Measurements from ENCODE around the gene PTTG2.
"Not testable (repeated sequence)": the region's sequence is repeated elsewhere in the genome, so short reads cannot be mapped to it uniquely, and the experiment has no call there.

Gene PTTG2

GRCh38 chr4:37960098-37960497, at the start of gene PTTG2:
Gene PTTG2, plus strand, starts transcription at chr4:37960398. Its CDS starts 37 bp downstream, at chr4:37960435.
- no peak for DNase-seq

GRCh38 chr4:37914539-37914938, 45.7 kb upstream of the PTTG2 start:
- DNase-seq = no peak

- DNase-seq = no peak
Observed at GRCh38 chr4:37917388-37917787, 42.8 kb upstream of the PTTG2 start.

- DNase-seq = no peak
Observed at GRCh38 chr4:37918653-37919052, 41.5 kb upstream of the PTTG2 start.

- DNase-seq = no peak
Observed at GRCh38 chr4:37922328-37922727, 37.9 kb upstream of the PTTG2 start.

GRCh38 chr4:37923089-37923488, 37.1 kb upstream of the PTTG2 start:
- not testable (repeated sequence) for DNase-seq

GRCh38 chr4:37924946-37925345, 35.3 kb upstream of the PTTG2 start:
- no peak for DNase-seq

- DNase-seq = no peak
Observed at GRCh38 chr4:37927434-37927833, 32.8 kb upstream of the PTTG2 start.

GRCh38 chr4:37928426-37929416, 31.5 kb upstream of the PTTG2 start:
- no peak for DNase-seq

GRCh38 chr4:37934096-37934495, 26.1 kb upstream of the PTTG2 start:
- no peak for DNase-seq

- DNase-seq = no peak
Observed at GRCh38 chr4:37934609-37935008, 25.6 kb upstream of the PTTG2 start.

GRCh38 chr4:37935026-37935425, 25.2 kb upstream of the PTTG2 start:
- no peak for DNase-seq

- DNase-seq = no peak
Observed at GRCh38 chr4:37936889-37937498, 23.2 kb upstream of the PTTG2 start.

GRCh38 chr4:37938208-37938607, 22.0 kb upstream of the PTTG2 start:
- DNase-seq = no peak

GRCh38 chr4:37946503-37947179, 13.6 kb upstream of the PTTG2 start:
- no peak for DNase-seq

GRCh38 chr4:37948542-37948941, 11.7 kb upstream of the PTTG2 start:
- no peak for DNase-seq

GRCh38 chr4:37949636-37950426, 10.4 kb upstream of the PTTG2 start:
- DNase-seq = no peak

GRCh38 chr4:37951461-37952352, 8.5 kb upstream of the PTTG2 start:
- DNase-seq = no peak

- no peak for DNase-seq
Observed at GRCh38 chr4:37953156-37953555, 7.0 kb upstream of the PTTG2 start.

GRCh38 chr4:37953620-37954293, 6.4 kb upstream of the PTTG2 start:
- peak; percentile 33 for DNase-seq

GRCh38 chr4:37956941-37957340, 3.3 kb upstream of the PTTG2 start:
- DNase-seq = no peak
